GM21576 (cell line): ENCODE results near the gene NDRG2.

Experiments
- ATAC-seq: cut with Tn5 transposase; IDR thresholded peaks from one replicate; pipeline ENCODE4 v1.9.1; 2021; ENCODE audit warnings: mild to moderate bottlenecking, moderate library complexity; ENCODE audit not compliant: unreplicated experiment

The NDRG2 gene

GRCh38 chr14:21037156-21037555, 12.3 kb upstream of the NDRG2 start:
- no peak for ATAC-seq

- ATAC-seq: no peak
Observed at GRCh38 chr14:21036751-21037150, 11.9 kb upstream of the NDRG2 start.

- ATAC-seq: no peak
Observed at GRCh38 chr14:21034707-21035106, 9.8 kb upstream of the NDRG2 start, which contains the start of gene RNASE13. Gene RNASE13 (minus strand): TSS chr14:21034807. CDS start chr14:21034288, 519 bp downstream.

GRCh38 chr14:21033133-21033698, 8.4 kb upstream of the NDRG2 start:
- no peak for ATAC-seq

GRCh38 chr14:21032326-21033132, 7.7 kb upstream of the NDRG2 start:
- no peak for ATAC-seq

GRCh38 chr14:21030531-21030930, 5.7 kb upstream of the NDRG2 start:
- no peak for ATAC-seq

GRCh38 chr14:21029917-21030316, 5.1 kb upstream of the NDRG2 start, which contains the start of gene TPPP2:
Gene TPPP2 (plus strand): TSS chr14:21030217. CDS start chr14:21030582, 365 bp downstream.
- no peak for ATAC-seq

GRCh38 chr14:21026988-21027315, 2.1 kb upstream of the NDRG2 start:
- no peak for ATAC-seq

- no peak for ATAC-seq
Observed at GRCh38 chr14:21026274-21026987, 1.6 kb upstream of the NDRG2 start.

- ATAC-seq: no peak
Observed at GRCh38 chr14:21025371-21026273, 761 bp upstream of the NDRG2 start.

GRCh38 chr14:21023817-21024584, 860 bp downstream of the NDRG2 start:
- ATAC-seq: no peak

- no peak for ATAC-seq
Observed at GRCh38 chr14:21023174-21023573, 1.7 kb downstream of the NDRG2 start.

GRCh38 chr14:21022686-21023085, 2.2 kb downstream of the NDRG2 start:
- no peak for ATAC-seq

GRCh38 chr14:21020977-21021545, 3.8 kb downstream of the NDRG2 start:
- no peak for ATAC-seq

GRCh38 chr14:21019366-21019765, 5.5 kb downstream of the NDRG2 start:
- ATAC-seq: no peak

GRCh38 chr14:21018781-21019180, 6.1 kb downstream of the NDRG2 start:
- no peak for ATAC-seq

GRCh38 chr14:21018286-21018685, 6.6 kb downstream of the NDRG2 start:
- ATAC-seq: no peak

- no peak for ATAC-seq
Observed at GRCh38 chr14:21017528-21018245, 7.2 kb downstream of the NDRG2 start.
